GM21576 (cell line): ENCODE data around the gene POPDC3.
"Not testable (repeated sequence)": the region's sequence is repeated elsewhere in the genome, so short reads cannot be mapped to it uniquely, and the experiment has no call there.

ENCODE experiments used
- ATAC-seq: cut with Tn5 transposase; IDR thresholded peaks from one replicate; pipeline ENCODE4 v1.9.1; 2021; ENCODE audit warnings: mild to moderate bottlenecking, moderate library complexity; ENCODE audit not compliant: unreplicated experiment

POPDC3 gene

DNA sequence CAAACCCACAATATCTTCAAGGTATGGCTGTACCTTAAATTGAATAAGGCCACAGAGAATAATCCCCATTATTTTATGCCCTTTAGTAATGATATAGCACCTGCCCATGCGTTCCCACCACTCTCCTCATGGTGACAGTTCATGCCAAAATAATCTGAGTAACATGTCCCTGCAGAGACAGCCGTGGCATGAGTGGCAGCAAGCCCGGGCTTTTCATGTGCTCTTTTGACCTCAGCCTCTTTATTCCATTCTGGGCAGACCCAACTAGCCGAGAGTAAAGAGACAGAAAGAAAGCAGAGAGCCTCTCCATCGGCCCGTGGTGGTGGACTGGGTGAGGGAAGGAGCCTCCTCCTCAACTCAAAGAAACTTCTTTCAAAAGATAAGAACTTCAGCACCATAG, 19.9 kb upstream of the POPDC3 start:
- ATAC-seq = no peak

DNA sequence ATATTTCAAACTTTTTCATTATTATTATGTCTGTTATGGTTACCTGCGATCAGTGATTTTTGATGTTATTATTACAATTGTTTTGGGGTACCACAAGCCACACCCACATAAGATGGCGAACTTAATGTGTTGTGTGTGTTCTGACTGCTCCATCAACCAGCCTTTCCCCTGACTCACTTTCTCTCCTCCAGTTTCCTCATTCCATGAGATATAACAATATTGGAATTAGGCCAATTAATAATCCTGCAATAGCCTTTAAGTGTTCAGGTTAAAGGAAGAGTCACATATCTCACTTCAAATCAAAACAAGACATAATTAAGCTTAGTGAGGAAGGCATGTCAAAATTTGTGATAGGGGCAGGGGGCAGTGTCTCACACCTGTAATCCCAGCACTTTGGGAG, 16.3 kb upstream of the POPDC3 start:
- ATAC-seq = no peak

GRCh38 chr6:105194591-105194990, 14.8 kb upstream of the POPDC3 start:
- no peak for ATAC-seq

- ATAC-seq = no peak
These were observed 14.3 kb upstream of the POPDC3 start for GRCh38 chr6:105194106-105194505.

- no peak for ATAC-seq
These were observed 13.8 kb upstream of the POPDC3 start for GRCh38 chr6:105193647-105194046.

DNA sequence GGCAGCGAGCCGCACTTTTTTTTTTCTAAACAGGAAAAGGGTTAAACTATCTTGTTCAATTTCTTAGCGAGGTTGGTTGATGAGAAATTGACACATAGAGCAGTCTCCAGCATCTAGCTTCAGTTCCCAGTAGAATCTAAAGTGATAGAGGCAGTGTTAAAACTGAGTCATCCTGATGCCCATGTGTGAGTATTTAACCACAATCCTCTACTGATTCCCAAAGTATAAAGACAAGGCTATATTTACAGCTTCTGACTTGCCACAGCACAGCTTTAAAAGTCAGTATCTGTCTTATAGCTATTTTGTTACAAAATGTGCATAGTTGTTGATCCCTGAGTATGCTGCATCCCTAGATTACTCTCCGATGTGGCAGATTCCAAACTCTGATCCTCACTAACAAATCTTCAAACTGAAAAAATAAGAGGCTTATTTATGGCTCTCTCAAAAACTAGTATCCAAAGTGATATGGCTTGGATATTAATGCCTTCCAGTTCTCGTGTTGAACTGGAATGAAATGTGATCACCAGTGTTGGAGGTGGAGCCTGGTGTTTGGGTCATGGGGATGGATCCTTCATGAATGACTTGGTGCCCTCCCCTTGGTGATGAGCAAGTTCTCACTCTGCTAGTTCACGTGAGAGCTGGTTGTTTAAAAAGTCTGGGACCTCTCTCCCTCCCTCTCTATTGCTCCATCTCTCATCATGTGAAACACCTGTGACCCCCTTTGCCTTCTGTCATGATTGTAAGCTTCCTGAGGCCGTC, 13.1 kb upstream of the POPDC3 start:
- ATAC-seq = no peak

DNA sequence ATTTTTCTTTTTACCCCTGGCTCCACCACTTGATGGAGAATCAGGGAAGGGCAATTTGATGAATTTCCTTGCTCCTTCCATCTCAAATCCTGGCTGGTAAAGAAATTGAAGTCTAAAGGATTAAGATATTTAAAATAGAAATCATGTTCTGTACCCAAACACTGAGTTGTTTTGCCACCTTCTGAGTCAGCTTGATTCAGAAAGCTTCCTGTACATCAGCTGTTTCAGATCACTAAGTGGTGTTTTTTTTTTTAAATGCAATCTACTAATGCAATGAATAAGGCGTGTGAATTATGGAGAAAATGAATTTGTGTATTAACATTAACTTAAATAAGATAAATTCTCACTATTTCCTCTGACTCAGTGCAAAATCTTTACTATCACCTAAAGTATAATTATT, 11.5 kb upstream of the POPDC3 start:
- no peak for ATAC-seq

GRCh38 chr6:105189026-105189820, 9.4 kb upstream of the POPDC3 start:
- ATAC-seq = no peak

DNA sequence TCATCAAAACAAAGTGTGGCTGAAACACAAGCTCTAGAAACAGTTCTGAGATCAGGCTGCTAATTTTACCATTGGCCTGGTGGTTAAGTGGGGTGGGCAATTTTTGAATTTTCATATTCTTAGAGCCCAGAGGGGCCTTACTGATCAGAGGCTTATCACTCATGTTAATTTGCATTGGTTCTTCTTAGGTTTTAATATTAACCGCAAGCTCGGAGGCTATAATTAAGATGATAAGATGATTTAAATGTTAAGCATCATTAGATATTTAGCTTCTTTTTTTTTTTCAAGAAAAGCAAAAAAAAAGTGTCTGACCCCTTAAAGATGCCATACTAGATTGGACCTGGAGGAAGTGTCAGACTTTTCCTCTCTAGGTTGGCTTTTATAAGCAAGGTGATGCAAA, 8.4 kb upstream of the POPDC3 start:
- ATAC-seq = no peak

DNA sequence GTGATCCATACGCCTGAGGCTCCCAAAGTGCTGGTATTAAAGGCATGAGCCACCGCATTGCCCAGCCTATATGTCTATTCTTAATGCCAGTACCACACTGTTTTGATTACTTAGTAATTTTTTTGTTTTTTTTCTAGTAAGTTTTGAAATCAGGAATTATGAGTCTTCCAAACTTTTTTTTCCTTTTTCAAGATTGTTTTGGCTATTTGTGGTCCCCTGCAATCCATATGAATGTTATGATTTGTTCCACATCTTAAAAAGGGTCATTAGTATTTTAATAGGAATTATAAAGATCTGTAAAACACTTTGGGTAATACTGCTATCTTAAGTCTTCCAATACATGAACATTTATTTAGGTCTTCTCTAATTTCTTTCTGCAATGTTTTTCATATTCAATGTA, 6.8 kb upstream of the POPDC3 start:
- no peak for ATAC-seq

GRCh38 chr6:105184921-105185320, 5.1 kb upstream of the POPDC3 start:
- no peak for ATAC-seq

GRCh38 chr6:105181981-105182515, 2.2 kb upstream of the POPDC3 start:
- ATAC-seq = no peak

- no peak for ATAC-seq
These were observed 1.2 kb downstream of the POPDC3 start for GRCh38 chr6:105178636-105179035.

DNA sequence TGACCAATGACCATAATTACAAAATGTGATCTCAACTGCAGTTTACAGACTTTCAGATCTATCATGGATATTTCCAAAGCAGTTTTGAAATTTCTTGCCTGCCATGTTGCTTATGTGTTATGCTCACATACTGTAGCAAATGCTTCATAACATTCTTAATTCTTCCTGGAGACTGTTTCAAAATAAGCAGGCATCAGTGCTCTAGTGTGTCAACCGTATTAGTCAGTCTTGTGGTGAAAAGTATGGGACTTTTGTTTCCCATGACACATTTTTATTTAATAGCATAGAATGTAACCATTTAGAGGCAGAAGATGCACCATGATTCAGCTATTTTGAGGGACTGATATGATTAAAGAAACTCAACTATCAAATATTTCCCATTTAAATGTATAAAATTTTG, 1.7 kb downstream of the POPDC3 start:
- no peak for ATAC-seq

DNA sequence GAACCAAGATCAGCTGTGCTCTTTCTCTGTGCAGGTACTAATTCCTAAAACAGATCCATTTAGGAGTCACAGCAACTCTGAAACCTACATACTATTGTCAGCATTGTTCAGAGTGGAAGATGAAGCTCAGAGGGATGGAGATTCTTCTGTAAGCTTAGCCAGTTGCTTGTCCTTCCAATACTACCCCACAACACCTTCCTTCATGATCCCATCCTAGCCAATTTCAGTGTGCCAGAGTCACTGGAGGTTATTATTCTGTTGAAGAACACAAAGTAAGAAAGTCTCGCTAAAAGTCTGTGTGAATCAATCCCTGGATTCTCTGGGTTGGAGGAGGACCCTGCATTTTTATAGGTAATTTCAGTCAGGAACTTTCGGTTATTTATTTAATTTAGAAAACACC, 2.3 kb downstream of the POPDC3 start:
- no peak for ATAC-seq

GRCh38 chr6:105174512-105174911, 5.3 kb downstream of the POPDC3 start:
- ATAC-seq = no peak

DNA sequence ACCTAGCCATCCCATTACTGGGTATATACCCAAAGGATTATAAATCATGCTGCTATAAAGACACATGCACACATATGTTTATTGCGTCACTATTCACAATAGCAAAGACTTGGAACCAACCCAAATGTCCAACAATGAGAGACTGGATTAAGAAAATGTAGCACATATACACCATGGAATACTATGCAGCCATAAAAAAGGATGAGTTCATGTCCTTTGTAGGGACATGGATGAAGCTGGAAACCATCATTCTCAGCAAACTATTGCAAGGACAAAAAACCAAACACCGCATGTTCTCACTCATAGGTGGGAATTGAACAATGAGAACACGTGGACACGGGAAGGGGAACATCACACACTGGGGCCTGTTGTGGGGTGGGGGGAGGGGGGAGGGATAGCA, 7.3 kb downstream of the POPDC3 start:
- not testable (repeated sequence) for ATAC-seq

DNA sequence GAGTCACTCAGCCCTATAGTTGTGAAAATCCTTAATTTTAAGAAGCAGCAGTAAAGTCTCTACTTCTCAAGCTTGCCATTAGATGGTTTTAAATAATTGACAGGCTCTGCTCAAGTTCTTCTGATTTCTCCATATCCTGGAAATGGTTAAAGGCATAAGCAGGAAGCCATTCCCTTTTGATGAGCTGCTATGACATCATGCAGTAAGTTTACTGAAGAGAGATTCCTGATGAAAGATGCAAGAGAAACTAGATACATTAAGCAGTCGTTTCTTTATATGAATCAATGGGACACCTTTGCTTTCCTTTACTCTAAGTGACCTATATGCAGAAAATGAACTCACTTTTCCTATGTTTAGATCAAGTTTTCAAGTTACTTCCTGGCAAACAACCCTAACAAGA, 9.8 kb downstream of the POPDC3 start:
- no peak for ATAC-seq

GRCh38 chr6:105167914-105168313, 11.9 kb downstream of the POPDC3 start:
- ATAC-seq = no peak

DNA sequence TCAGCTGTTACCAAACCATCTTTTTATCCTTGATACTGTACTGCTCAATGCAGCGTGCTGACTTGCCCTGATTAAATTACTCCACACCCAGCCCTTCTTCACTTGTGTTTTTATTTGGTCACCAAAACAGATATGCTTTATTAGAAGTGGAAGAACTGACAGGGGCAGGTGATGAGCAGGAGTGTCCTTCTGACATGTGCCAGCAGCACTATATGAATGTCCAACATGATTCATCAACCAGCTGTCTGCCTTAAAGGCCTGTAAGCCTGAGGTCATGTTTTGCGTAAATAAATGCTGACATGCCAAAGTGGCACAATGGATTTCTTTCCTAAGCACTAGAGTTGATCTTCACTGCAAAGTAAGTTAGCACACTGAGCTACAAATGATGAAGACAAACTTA, 15.4 kb downstream of the POPDC3 start:
- ATAC-seq = no peak

- no peak for ATAC-seq
These were observed 16.6 kb downstream of the POPDC3 start for GRCh38 chr6:105163183-105163582.

DNA sequence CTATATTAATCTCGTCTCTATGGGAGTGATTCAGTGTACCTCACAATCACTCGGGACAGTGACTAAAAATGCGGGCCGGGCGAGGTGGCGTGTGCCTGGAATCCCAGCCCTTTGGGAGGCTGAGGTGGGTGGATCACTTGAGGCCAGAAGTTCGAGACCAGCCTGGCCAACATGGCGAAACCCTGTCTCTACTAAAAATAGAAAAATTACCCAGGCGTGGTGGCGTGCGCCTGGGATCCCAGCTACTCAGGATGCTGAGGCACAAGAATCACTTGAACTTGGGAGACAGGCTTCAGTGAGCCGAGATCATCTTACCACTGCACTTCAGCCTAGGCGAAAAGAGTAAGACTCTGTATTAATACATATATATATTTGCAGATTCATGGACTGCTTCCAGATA, 17.4 kb downstream of the POPDC3 start:
- ATAC-seq = no peak
